GM18907 (cell line): ENCODE measurements around the gene ANO2.
"Not testable (repeated sequence)": the region's sequence is repeated elsewhere in the genome, so short reads cannot be mapped to it uniquely, and the experiment has no call there.

Experiments used
- ATAC-seq: cut with Tn5 transposase; IDR thresholded peaks from one replicate; pipeline ENCODE4 v1.9.1; 2021; ENCODE audit warnings: mild to moderate bottlenecking, moderate library complexity; ENCODE audit not compliant: unreplicated experiment

ANO2 gene

DNA sequence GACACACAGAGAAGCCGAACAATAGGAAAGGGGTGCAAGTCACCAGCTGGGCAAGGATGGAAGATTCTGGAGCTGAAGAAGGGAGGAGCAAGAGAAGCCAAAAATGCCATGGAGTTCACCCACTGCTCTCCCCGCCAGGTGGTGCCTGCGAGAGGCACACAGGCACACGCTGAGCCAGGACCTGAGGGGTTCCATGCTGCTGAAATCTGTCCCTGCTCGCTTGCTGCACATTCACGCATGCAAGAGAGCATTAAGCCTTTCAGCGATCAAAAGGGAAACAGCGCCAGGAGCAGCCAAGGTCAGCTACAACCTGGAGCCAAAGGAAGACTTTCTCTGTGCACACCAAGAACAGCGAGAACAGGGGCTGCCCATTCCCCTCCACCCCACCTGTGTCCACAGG lies 104.1 kb downstream of the ANO2 start:
- ATAC-seq, result no peak

DNA sequence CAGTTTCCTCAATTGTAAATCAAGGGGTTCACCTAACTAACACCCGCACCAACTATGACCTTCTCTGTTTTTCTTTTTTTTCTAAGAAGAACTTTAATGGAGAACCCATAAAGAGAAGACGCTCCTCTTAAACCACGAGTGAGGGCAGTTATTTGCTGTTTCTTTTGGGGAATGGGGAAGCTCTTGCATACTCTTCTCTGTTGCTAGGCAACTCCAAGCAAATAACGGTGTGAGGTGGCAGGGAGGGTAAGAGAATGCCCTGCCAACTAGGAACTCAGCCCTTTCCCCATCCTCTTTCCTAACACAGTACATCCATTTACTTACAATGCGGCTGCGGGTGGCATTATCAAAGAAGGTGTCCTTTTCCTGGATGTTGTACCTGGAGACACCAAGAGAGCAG lies 114.9 kb downstream of the ANO2 start:
- ATAC-seq, result no peak

DNA sequence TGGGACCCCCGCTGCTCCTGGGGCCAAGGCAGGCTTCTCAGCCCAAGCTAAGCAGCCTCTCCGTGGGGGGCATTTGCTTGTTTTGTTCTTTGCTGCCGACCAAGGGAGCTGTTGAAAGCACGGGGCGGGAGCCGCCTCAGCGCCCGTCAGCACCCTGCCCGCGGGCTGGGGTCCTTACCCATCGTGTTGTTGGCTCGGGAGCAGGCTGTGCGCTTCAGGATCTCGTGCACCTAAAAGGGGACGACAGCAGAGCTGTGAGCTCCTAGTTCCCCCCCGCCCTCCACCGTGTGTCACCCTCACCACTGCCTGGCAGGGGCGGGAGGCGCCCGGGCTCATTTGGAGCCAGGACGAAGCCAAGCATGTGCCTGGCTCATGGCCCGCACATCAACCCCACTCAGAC lies 117.5 kb downstream of the ANO2 start:
- no peak for ATAC-seq

DNA sequence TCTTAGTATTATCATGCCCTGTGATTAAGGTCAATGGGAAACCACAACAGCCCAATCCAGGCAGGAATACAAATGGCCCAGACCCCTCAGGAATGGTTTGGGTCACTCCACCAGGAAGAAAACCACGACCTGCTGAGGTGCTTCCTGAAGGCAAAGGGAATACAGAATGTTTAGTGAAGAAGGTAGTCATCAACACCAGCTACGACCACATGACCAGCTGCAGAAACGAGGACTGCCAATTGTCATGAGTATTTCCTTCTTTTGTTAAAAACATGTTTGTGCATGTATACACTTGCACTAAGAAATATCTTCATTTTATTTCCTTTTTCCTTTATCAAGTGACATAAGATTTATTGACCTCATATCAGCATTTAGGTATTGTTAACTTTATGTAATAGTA lies 119.3 kb downstream of the ANO2 start:
- ATAC-seq, result not testable (repeated sequence)

DNA sequence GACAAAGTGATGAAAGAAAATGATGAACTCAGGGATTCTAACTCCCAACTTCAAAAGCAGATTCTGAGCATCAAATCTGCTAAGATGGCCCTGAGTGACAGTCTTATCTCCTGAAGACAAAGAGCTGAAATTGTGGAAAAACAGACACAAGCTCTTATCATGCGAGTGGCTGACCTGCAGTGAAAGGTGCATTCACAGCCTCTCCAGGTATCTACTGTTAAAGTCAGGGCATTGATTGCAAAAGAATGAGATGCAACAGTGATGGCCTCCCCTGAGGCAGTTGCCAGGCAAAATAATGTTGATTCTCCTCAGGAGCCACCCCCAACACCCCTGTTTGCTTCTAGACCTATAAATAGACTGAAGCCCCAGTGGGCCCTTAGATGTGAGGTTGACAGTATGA lies 126.2 kb downstream of the ANO2 start:
- ATAC-seq, result not testable (repeated sequence)

DNA sequence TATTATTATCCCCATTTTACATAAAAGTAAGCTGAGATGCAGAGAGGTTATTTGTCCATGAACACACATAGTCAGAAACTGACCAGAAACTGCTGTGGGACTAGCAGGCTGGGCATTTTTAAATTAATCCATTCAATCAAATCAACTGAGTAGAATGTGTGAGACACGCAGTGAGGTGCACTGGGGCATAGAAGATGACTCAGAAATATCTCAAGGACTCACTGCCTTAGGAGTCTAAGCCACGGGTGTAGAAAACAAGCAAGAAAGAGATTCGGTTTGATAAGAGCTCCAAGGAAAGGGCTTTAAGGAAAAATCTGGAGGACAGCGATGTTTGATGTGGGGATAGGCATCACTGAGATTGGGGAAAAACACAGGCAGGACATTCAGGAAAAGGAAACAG lies 127.8 kb downstream of the ANO2 start:
- ATAC-seq, result no peak

DNA sequence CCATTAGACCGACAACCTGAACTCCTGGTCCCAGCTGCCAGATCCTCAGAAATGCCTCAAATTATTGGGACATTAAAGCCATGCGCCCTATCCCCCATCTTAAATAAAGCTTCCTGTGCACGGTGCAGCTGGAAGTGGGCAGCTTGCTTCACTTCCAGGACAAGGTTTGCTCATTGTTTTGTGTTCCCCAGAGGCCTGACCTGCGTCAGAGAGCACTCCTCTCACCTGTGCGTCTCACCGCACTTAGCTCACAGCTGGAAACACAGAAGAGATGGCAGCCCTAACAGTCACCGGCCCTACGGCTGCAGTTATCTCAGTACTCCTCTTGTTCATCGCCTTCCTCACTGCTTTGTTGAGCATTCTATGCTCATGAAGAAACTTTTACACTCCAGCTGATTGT lies 135.5 kb downstream of the ANO2 start:
- ATAC-seq, result no peak

DNA sequence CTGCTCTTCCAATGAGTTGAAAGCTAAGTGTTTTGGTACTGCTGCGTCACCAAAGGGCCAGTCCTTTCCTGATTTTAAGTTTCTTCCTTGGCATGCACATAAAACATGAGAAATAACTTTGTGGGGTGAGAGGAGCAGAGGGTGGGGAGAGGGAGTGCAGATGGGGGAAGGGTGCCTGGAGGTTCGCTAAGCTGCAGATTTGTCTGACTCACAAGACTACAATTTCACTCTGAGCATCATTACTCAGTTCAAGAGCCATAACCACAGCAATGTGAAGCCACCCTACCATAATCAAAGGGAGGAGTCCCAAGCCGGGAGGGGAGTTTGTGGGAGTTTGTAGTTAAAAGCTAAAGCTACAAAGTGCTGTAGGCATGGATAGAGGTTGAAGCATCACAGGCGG lies 136.1 kb downstream of the ANO2 start:
- ATAC-seq, result no peak

DNA sequence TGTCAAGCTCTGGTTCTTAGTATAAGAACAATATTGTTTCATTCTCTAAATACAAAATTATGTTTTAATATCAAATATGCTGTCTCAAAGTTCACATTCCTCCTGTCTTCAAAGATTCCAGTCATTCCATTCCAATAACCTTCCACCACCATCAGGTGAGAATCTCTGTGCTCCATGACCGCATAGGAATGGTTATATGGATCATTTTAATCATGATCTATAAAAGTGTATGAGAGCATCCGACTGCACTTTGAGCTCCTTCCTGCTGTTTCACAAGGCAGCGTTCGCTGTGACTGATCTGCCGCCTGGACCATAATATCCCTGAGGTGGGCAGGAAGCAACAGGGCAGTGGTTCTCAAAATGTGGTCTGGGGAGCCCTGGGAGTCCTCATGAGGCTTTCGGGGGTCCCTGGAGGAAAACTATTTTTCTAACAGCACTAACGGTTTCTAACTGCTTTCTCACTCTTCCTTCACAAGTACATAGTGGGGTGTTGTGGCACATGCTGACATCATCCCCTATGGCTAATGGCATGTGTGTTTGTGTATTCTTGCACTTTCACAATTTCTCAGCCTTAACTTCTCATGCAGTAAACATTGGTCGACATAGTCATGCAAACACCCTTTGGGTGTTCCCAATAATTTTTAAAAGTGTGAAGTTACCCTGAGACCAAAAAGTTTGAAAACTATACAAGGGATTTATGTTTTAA lies 137.4 kb downstream of the ANO2 start:
- no peak for ATAC-seq

DNA sequence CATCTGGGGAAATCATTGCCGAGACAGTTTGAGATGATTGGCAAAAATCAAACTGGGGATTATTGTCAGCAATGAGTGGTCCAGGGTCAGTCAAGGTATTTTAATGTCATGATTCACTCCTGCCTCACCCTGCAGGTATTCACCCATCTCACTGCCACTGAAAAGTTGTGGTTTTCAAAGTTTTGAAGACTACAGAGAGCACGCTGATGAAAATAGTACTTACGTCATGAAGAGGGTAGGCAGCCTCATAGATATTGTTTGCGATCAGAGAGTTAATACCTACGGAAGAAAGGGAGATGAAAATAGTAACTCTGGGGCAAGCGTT lies 138.0 kb downstream of the ANO2 start:
- no peak for ATAC-seq

DNA sequence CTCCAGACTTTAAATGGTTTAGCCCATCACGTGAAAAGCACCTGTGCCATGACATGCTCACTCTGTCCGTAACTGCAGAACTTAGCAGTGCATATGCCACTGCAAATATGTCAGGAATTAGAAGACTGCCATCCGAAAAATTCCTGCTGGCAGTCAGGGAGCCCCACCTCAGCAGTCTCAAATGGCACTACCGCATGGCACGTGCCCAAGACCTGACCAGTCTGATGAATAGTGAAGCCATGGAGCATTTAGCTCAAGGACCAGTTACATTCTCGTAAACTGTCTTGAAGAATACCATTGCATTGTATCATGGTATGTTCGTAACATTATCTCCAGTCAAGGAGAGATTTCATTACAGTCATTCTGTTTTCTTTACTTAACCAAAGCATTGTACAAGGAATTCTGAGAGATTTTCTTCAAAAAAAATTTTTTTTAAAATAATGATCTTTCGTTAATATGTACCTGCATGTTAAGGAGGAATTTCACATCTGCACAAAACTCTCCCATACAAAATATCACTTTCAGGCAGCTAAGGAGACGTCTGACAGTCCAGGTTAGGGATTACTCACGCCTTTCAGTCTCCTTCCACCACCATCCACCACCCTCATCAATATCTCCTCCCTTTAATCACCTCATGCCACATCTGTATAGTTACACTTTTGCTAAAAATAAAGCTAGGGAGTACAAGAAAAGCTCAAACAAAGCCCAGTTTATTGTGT lies 138.5 kb downstream of the ANO2 start:
- no peak for ATAC-seq

DNA sequence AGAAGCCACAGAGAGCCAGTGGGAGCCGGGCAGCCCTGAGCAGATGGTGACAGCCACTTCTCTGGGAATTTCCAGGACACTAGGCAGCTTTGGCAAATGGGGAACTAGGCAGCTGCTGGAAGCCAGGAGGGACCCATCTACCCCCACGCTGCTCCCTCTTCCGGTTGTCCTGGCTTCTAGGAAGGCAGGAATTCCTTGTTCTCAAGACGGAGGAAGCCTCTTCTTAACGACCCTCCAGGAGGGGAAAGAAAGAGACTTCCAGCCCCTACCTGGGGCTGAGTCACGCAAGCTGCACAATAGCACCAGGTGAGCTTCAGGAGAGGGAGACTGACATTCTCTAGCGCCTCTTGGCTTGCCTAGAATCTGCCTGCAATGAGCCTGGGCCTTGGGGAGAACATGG lies 141.5 kb downstream of the ANO2 start:
- ATAC-seq, result no peak

DNA sequence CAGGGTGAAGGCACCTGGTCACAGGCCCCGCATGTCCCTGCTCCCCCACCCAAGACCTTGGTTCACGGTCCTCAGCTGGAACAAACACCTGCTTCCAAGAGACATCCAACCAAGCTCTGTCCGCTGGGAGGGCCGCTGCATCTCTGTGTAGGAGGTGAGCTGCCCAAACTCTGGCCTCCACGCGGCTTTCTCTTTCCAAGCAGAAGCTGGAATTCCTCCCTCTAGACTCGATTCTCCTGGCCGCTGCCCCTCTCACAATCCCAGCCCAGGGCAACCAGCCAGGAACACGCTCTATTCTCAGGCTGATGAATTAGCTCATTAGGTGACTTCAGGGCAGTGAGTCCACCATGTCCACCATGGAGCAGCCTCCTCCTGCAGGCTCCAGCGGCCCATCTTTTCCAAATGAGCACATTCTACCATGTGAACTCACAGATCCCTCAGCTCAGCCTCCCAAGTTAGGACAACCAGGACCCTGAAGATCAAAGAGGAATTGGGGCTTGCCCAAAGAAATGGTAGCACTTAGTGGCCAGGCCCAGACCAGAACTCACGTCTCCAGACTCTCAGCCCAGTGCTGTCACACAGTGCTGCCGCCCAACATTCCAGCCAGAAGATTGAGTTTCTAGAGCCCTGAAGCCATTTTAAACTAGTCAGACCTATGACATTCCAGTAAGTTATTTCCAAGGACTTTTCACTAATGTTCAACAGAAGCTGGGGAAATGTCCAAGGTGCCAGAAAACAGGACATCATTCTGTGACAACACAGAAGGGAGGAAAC lies 146.6 kb downstream of the ANO2 start:
- no peak for ATAC-seq

DNA sequence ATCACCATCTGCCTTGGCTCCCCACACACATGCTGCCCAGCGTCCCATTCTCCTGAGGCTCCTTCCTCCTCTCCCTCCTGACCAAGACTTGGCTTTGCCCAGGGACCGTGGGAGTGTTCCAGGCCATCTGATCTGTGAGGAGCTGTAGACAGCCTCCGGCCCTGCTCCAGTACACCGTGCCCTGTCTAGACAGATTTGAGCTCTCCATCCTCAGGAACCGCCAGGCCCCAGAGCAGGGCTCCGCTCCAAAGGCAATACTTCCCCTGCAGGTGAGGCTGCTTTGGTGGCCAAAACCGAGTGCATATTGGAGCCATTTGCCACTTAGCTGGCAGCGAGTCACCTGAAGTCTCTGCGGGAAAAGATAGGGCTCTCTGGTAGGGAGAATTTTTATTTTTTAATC lies 147.4 kb downstream of the ANO2 start:
- no peak for ATAC-seq

DNA sequence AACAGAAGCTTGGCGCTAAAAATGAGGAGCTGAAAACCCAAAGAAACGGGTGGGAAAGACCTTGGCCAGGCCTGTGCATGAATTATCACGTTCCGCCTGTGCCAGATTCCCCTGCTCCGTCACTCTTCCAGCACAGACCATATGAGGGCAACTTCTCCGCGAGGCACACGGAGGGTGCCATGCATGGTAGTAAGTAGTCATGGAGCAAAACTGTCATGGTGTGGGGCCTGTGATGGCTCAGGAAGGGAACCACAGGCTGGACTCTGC lies 148.2 kb downstream of the ANO2 start:
- ATAC-seq, result no peak

DNA sequence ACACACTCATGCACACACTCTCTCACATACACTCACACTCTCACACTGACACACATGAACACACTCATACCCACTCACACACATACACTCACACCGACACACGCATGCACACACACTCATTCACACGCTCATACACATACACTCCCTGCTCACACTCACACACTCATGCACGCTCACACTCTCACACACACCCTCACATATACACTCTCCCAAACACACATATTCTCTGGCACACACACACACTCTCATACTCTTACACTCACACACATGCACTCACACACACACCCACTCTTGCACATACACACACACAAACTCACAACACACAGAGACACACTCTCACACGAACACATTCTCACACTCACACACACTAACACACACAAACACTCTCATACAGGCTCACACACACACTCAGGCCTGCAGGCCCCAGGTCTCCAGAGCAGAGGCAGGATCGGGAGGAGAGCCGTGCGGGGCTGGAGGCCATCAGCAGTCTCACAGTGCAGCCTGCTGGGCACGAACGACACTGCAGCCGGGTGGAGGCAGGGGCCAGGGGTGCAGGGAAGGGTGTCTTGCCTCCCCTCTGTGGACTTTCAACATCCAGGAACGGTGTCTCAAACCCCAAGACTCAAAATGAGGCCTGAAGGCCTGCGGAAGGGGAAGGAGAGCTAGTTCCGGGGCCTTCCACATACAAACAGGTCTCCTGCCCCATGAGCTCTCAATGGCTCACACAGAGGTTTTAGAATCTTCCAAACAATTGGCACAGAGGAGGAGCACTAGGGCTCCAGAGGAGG lies 148.7 kb downstream of the ANO2 start:
- no peak for ATAC-seq

DNA sequence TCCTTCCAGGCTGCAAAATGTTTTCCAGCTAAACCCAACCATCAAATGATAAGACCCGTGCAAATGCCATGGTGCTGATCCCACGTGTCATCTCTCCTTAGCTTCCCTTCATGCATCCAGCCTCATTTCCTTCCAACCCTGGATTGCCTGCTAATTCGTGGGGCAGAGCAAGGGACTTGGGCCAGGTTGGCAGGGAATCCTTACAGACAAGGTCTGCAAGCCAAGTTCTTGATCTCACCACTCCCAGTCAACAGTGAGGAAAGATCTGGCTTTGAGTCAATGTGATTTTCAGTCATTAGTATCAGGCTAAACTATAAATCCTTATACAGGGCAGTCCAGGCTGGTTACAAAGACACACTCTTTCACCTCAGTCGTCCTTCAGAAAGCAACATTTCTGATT lies 150.9 kb downstream of the ANO2 start:
- ATAC-seq, result no peak

DNA sequence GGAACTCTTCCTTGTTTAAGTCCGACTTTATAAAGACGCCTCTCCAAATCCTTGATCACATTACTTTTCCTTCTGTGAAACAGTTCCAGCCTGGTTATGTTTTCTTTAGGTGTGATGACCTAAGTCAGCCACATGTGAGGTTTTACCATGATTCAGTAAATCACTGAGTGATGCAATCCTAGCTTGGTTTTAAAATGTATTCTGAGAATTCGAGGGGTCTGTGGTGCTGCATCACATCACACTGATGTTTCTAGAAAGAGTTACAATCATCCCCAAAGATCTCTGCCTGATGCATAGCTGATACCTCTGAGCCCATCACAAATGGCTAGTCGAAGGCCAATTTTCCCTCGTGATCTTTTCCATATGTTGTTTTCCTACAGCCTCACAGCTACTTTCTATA lies 152.7 kb downstream of the ANO2 start:
- no peak for ATAC-seq

DNA sequence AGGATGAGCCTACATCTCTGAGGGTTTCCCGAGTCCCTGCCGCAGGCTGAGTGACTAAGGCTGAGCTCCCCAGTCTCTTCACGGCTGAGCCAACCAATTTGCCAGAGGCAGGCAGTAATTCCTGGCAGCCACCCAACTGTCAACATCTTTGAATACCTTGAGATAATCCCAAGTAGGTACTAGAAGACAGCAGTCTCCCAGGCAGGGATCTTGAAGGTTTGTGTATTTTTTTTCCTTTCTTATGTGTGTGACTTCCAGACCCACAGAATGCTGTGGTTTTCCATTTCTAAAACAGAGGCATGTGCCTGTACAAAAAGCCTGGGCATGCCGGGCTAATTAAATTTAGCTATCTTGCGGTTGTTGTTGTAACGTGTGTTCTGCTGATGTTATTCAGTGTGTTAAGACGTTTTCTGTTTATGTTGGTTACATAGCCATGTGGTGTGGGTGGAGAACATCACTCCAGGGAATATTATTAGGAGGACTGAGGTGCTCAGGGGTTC lies 155.5 kb downstream of the ANO2 start:
- no peak for ATAC-seq

DNA sequence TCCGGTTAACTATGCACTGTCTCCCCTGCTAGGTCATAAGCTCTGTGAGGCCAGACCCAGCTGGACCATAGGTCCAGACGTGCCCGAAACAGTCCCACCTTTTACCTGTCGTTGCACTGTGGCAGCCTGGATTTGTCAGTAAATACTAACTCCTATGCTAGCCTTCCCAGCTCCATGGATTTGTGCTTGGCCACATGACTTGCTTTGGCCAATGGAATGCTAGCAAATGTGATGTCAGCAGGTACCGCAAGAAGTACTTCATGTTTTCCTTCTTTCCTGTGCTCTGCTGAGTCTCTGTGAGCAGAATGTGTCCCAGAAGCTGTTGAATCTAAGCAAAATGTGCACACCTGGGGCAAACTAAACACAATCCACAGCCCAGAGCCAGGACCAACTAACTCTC lies 157.2 kb downstream of the ANO2 start:
- ATAC-seq, result no peak

DNA sequence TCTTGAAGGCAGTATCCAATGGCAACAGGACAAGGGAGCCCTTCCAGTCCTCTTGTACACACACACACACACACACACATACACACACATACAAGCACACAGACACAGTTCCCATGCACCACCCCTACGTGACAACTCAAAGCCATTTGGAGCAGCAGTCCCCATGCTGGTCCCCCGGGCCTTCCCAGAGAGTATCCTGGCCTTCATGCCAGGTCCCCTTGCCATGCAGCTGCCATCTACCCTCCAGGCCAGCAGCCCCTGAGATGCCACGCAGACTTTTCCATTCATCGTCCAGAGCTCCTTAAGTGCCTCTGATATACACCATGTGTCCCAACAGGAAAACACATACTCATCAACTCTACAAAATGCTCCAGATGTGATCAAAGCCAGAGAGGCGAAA lies 159.5 kb downstream of the ANO2 start:
- ATAC-seq, result no peak
